GM12865 (cell line): ENCODE measurements around the gene PHEX.

Source experiments
- DNase-seq: peaks from one replicate; pipeline ENCODE4 v3.0.0; 2010; ENCODE audit warnings: low read depth
- H3K4me3 ChIP-seq: 2 replicates; pipeline ENCODE4 v1.5.1; 2011; ENCODE audit warnings: mild to moderate bottlenecking, low read depth, low read length, control low read depth
- CTCF ChIP-seq: IDR thresholded peaks from 2 replicates; pipeline ENCODE4 v1.5.1; 2011; ENCODE audit warnings: low read length, control low read depth, low read depth, inconsistent platforms; ENCODE audit not compliant: insufficient read depth; ENCODE audit errors: missing control alignments

PHEX gene

GRCh38 chrX:22024577-22024976, 7.5 kb upstream of the PHEX start:
- no peak for TF ChIP-seq CTCF
- no peak for DNase-seq
- no peak overlapping the region for H3K4me3 ChIP-seq

GRCh38 chrX:22025751-22026150, 6.4 kb upstream of the PHEX start:
- no peak for DNase-seq
- no peak for TF ChIP-seq CTCF
- no peak overlapping the region for H3K4me3 ChIP-seq

GRCh38 chrX:22026731-22027130, 5.4 kb upstream of the PHEX start:
- H3K4me3 ChIP-seq = no peak overlapping the region
- no peak for DNase-seq
- TF ChIP-seq CTCF = no peak

GRCh38 chrX:22032506-22032905, 381 bp downstream of the PHEX start:
- no peak for DNase-seq
- no peak overlapping the region for H3K4me3 ChIP-seq
- TF ChIP-seq CTCF = no peak

- no peak for DNase-seq
- no peak for TF ChIP-seq CTCF
Observed at GRCh38 chrX:22033818-22034217, 1.7 kb downstream of the PHEX start.

GRCh38 chrX:22035236-22035635, 3.1 kb downstream of the PHEX start:
- no peak for DNase-seq
- TF ChIP-seq CTCF = no peak
- H3K4me3 ChIP-seq = no peak overlapping the region

More at GRCh38 chrX:22033818-22034217, 1.7 kb downstream of the PHEX start:
- no peak overlapping the region for H3K4me3 ChIP-seq

GRCh38 chrX:22037225-22037624, 5.1 kb downstream of the PHEX start:
- no peak overlapping the region for H3K4me3 ChIP-seq
- DNase-seq = no peak
- TF ChIP-seq CTCF = no peak
